Measurements from ENCODE around the gene PRKCA.

Gene PRKCA

GRCh38 chr17:66400698-66401097, 98.3 kb downstream of the PRKCA start:
- DNase-seq (ENCODE audit: low read depth) = no peak
- H3K4me3 ChIP-seq (ENCODE audit: low read depth, low read length) = no peak overlapping the region
- TF ChIP-seq, protein P1, sequence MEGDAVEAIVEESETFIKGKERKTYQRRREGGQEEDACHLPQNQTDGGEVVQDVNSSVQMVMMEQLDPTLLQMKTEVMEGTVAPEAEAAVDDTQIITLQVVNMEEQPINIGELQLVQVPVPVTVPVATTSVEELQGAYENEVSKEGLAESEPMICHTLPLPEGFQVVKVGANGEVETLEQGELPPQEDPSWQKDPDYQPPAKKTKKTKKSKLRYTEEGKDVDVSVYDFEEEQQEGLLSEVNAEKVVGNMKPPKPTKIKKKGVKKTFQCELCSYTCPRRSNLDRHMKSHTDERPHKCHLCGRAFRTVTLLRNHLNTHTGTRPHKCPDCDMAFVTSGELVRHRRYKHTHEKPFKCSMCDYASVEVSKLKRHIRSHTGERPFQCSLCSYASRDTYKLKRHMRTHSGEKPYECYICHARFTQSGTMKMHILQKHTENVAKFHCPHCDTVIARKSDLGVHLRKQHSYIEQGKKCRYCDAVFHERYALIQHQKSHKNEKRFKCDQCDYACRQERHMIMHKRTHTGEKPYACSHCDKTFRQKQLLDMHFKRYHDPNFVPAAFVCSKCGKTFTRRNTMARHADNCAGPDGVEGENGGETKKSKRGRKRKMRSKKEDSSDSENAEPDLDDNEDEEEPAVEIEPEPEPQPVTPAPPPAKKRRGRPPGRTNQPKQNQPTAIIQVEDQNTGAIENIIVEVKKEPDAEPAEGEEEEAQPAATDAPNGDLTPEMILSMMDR (IDR thresholded peaks at IDR 0.05; ENCODE audit: control insufficient read depth, extremely low read depth, insufficient read depth) = no peak

GRCh38 chr17:66401364-66401763, 99.0 kb downstream of the PRKCA start:
- DNase-seq (ENCODE audit: low read depth) = no peak
- TF ChIP-seq, protein P1 (IDR thresholded peaks at IDR 0.05; ENCODE audit: control insufficient read depth, extremely low read depth, insufficient read depth) = no peak
- H3K4me3 ChIP-seq (ENCODE audit: low read depth, low read length) = no peak overlapping the region

DNA sequence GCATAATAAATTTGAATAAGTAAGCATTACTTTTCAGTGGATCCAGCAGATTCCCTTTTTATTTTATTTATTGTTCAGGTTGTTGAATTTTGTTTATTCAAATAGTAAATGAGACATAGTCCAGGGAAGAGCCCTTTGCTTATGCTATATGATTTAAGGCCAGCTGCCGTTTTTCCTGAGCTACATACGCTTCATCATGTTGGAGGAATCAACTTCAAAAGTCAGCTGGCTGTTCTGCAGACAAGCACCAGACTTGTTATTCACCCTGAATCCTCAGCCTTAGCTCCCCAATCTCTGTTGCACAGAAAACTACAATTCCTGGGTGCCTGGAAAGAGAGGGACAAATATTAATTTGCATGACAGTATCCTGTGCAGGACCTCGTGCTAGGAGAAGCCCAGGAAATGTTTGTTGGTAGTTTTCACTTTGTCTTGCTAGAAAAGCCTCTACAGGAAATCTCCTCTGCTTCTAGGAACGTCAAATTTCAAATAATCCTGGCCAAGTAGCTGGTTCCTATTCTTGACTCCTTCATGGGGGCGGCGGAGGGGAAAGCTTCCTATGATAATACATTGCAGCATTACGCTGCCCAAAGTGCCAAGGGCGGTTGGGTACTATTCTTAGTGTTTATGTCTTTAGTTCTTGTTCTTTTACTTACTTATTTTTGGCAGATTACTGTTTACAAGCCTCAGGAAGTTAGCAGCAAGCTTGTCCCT, 101.6 kb downstream of the PRKCA start:
- TF ChIP-seq, protein P1 (IDR thresholded peaks at IDR 0.05; ENCODE audit: control insufficient read depth, extremely low read depth, insufficient read depth) = no peak
- no peak for DNase-seq (ENCODE audit: low read depth)
- H3K4me3 ChIP-seq (ENCODE audit: low read depth, low read length) = no peak overlapping the region

GRCh38 chr17:66405836-66406677, 103.6 kb downstream of the PRKCA start:
- no peak overlapping the region for H3K4me3 ChIP-seq (ENCODE audit: low read depth, low read length)
- no peak for DNase-seq (ENCODE audit: low read depth)
- TF ChIP-seq, protein P1 (IDR thresholded peaks at IDR 0.05; ENCODE audit: control insufficient read depth, extremely low read depth, insufficient read depth) = no peak

GRCh38 chr17:66406701-66407644, 104.6 kb downstream of the PRKCA start:
- no peak for DNase-seq (ENCODE audit: low read depth)
- TF ChIP-seq, protein P1 (IDR thresholded peaks at IDR 0.05; ENCODE audit: control insufficient read depth, extremely low read depth, insufficient read depth) = no peak
- no peak overlapping the region for H3K4me3 ChIP-seq (ENCODE audit: low read depth, low read length)

- no peak for DNase-seq (ENCODE audit: low read depth)
- no peak overlapping the region for H3K4me3 ChIP-seq (ENCODE audit: low read depth, low read length)
- TF ChIP-seq, protein P1 (IDR thresholded peaks at IDR 0.05; ENCODE audit: control insufficient read depth, extremely low read depth, insufficient read depth) = no peak
Observed at GRCh38 chr17:66407864-66408263, 105.5 kb downstream of the PRKCA start.
